Right atrium auricular region (tissue), 2 donors: Measurements from ENCODE around the gene CFAP141. TPM values are rescaled to one million over a fixed set of nuclear protein-coding genes. Genes with fewer than 3 reads are reported as not detected.

ENCODE experiments used
- DNase-seq: peaks from one replicate; pipeline ENCODE4 v3.0.0-alpha.2; 2019; ENCODE audit warnings: low spot score
- H3K27ac ChIP-seq, 2 donors: fragments of 200-600 bp; sonication (generic); 1 replicate in 1 of 2; 2 replicates in 1 of 2; pipeline ENCODE4 v1.5.1; 2016 to 2019
- H3K27me3 ChIP-seq, 2 donors: fragments of 200-600 bp; sonication (generic); one replicate each; pipeline versions ENCODE4 v1.5.1 to v1.6.0; 2017 to 2019
- H3K36me3 ChIP-seq: fragments of 200-600 bp; sonication (generic); one replicate; pipeline ENCODE4 v1.5.1; 2016
- H3K4me1 ChIP-seq, 2 donors: fragments of 200-600 bp; sonication (generic); one replicate each; pipeline versions ENCODE4 v1.5.1 to v1.6.0; 2017 to 2019
- H3K4me3 ChIP-seq, 2 donors: fragments of 200-600 bp; sonication (generic); 1 replicate in 1 of 2; 2 replicates in 1 of 2; pipeline ENCODE4 v1.5.1; 2017 to 2019; ENCODE audit warnings: mild to moderate bottlenecking in 1 of 2, moderate library complexity in 1 of 2
- H3K9me3 ChIP-seq, 2 donors: fragments of 200-600 bp; sonication (generic); one replicate each; pipeline ENCODE4 v1.5.1; 2019
- CTCF ChIP-seq, 2 donors: fragments of 200-600 bp; sonication (generic); IDR thresholded peaks; one replicate each; pipeline ENCODE4 v1.5.1; 2019; ENCODE audit warnings: antibody characterized with exemption in 2 of 2
- total RNA-seq, 2 donors: library from RNA; depleted of rRNA; stranded (reverse); fragments of >200 nt; gene quantifications; one replicate each; pipeline ENCODE4 v1.1.0, GENCODE V29; 2016

CFAP141 gene
- total RNA-seq, 2 donors from 2014 or later: not detected

- no peaks in the 10 kb centered on the region for H3K9me3 ChIP-seq
- no peak overlapping the region for H3K27ac ChIP-seq
- DNase-seq: no peak
- no peak for TF ChIP-seq CTCF (IDR thresholded peaks at IDR 0.05)
- peaks cover 90% of the 10 kb centered on the region for H3K36me3 ChIP-seq
- H3K27me3 ChIP-seq: no peaks in the 10 kb centered on the region
- H3K4me1 ChIP-seq: peaks cover 0 to 41% of the 10 kb centered on the region in 2 donors
- H3K4me3 ChIP-seq: no peak overlapping the region
Measured at GRCh38 chr1:154174654-154175053, 31.5 kb downstream of the CFAP141 start.

- H3K4me3 ChIP-seq: no peak overlapping the region
- no peak for TF ChIP-seq CTCF (IDR thresholded peaks at IDR 0.05)
- H3K27ac ChIP-seq: no peak overlapping the region
- H3K27me3 ChIP-seq: no peaks in the 10 kb centered on the region
- peaks cover 0 to 13% of the 10 kb centered on the region in 2 donors for H3K4me1 ChIP-seq
- no peaks in the 10 kb centered on the region for H3K9me3 ChIP-seq
- DNase-seq: no peak
- peaks cover 93% of the 10 kb centered on the region for H3K36me3 ChIP-seq
Measured at GRCh38 chr1:154171880-154172279, 34.3 kb downstream of the CFAP141 start.

- peaks cover 100% of the 10 kb centered on the region for H3K36me3 ChIP-seq
- no peak for DNase-seq
- TF ChIP-seq CTCF (IDR thresholded peaks at IDR 0.05): no peak
- peaks cover 0 to 8% of the 10 kb centered on the region in 2 donors for H3K4me1 ChIP-seq
- H3K27me3 ChIP-seq: no peaks in the 10 kb centered on the region
- H3K27ac ChIP-seq: no peak overlapping the region
- no peaks in the 10 kb centered on the region for H3K9me3 ChIP-seq
- H3K4me3 ChIP-seq: no peak overlapping the region
Measured at GRCh38 chr1:154171223-154171583, 34.9 kb downstream of the CFAP141 start.

GRCh38 chr1:154170547-154171222 is 35.4 kb downstream of the CFAP141 start:
- no peak for TF ChIP-seq CTCF (IDR thresholded peaks at IDR 0.05)
- Histone ChIP-seq H3K4me1 (peaks cover 0 to 3% of the 10 kb centered on the region in 2 donors), H3K36me3 (peaks cover 100% of the 10 kb centered on the region), H3K9me3 (no peaks in the 10 kb centered on the region), H3K27me3 (no peaks in the 10 kb centered on the region), H3K27ac (no peak overlapping the region), H3K4me3 (no peak overlapping the region)
- no peak for DNase-seq

GRCh38 chr1:154167461-154167860 is 38.7 kb downstream of the CFAP141 start:
- H3K9me3 ChIP-seq: no peaks in the 10 kb centered on the region
- no peak overlapping the region for H3K27ac ChIP-seq
- DNase-seq: no peak
- H3K36me3 ChIP-seq: peaks cover 100% of the 10 kb centered on the region
- no peak overlapping the region for H3K4me3 ChIP-seq
- H3K27me3 ChIP-seq: no peaks in the 10 kb centered on the region
- TF ChIP-seq CTCF (IDR thresholded peaks at IDR 0.05): no peak
- H3K4me1 ChIP-seq: no peaks in the 10 kb centered on the region

- H3K36me3 ChIP-seq: peaks cover 98% of the 10 kb centered on the region
- no peak for TF ChIP-seq CTCF (IDR thresholded peaks at IDR 0.05)
- no peaks in the 10 kb centered on the region for H3K9me3 ChIP-seq
- H3K4me3 ChIP-seq: no peak overlapping the region
- no peak for DNase-seq
- H3K4me1 ChIP-seq: no peaks in the 10 kb centered on the region
- no peaks in the 10 kb centered on the region for H3K27me3 ChIP-seq
- no peak overlapping the region for H3K27ac ChIP-seq
Measured at GRCh38 chr1:154166207-154166606, 39.9 kb downstream of the CFAP141 start.
